ENCODE results near the gene CYB561D2. TPM values are rescaled to one million over a fixed set of nuclear protein-coding genes. Genes with fewer than 3 reads are reported as not detected.

The CYB561D2 gene
- total RNA-seq, 6 donors from 2014 or later: 13.2 to 35.4 (median 26.8) TPM

GRCh38 chr3:50314342-50314741, 36.3 kb upstream of the CYB561D2 start:
- no peak for ATAC-seq (ENCODE audit: low FRiP score in 2 of 2)
- Histone ChIP-seq H3K27ac (peak overlapping the region; percentile 37 to 97 (median 84)), H3K36me3 (peaks cover 13 to 47% (median 24%) of the 10 kb centered on the region in 4 donors), H3K9me3 (no peaks in the 10 kb centered on the region), H3K4me1 (peaks cover 60 to 73% (median 66%) of the 10 kb centered on the region in 4 donors), H3K4me3 (no peak overlapping the region), H3K27me3 (no peaks in the 10 kb centered on the region)
- WGBS, 2 donors: 31 to 52% methylated on average over 3 of the region's 3 CpGs
- DNase-seq: peak in 1 of 2 donors; percentile 78
- TF ChIP-seq POLR2A (IDR thresholded peaks at IDR 0.05): no peak

GRCh38 chr3:50314816-50315215, 35.8 kb upstream of the CYB561D2 start:
- Histone ChIP-seq H3K4me3 (no peak overlapping the region), H3K27ac (peak overlapping the region; percentile 37 to 97 (median 84)), H3K9me3 (no peaks in the 10 kb centered on the region), H3K27me3 (no peaks in the 10 kb centered on the region), H3K36me3 (peaks cover 13 to 51% (median 29%) of the 10 kb centered on the region in 4 donors), H3K4me1 (peaks cover 63 to 73% (median 69%) of the 10 kb centered on the region in 4 donors)
- no peak for DNase-seq
- whole genome bisulfite sequencing, 2 donors: 92 to 97% methylated on average over 4 of the region's 4 CpGs
- ATAC-seq (ENCODE audit: low FRiP score in 2 of 2): no peak
- no peak for TF ChIP-seq EP300 (IDR thresholded peaks at IDR 0.05)
- no peak for TF ChIP-seq POLR2A (IDR thresholded peaks at IDR 0.05)
- no peak for TF ChIP-seq CTCF (IDR thresholded peaks at IDR 0.05)
- TF ChIP-seq POLR2AphosphoS5 (IDR thresholded peaks at IDR 0.05): no peak

GRCh38 chr3:50316657-50317242, 33.9 kb upstream of the CYB561D2 start:
- TF ChIP-seq POLR2A (IDR thresholded peaks at IDR 0.05) (peak in 2 of 4 donors; percentile 35 to 79), POLR2AphosphoS5 (IDR thresholded peaks at IDR 0.05) (peak in 1 of 2 donors; percentile 72), EP300 (IDR thresholded peaks at IDR 0.05) (peak in 1 of 4 donors; percentile 10), CTCF (IDR thresholded peaks at IDR 0.05) (no peak)
- 26 to 48% methylated on average over 8 of the region's 9 CpGs for WGBS, 2 donors
- H3K9me3 ChIP-seq: no peaks in the 10 kb centered on the region
- peaks cover 65 to 77% (median 75%) of the 10 kb centered on the region in 4 donors for H3K4me1 ChIP-seq
- no peaks in the 10 kb centered on the region for H3K27me3 ChIP-seq
- DNase-seq: peak; percentile 82 to 96
- peak overlapping the region; percentile 94 to 97 (median 95) for H3K27ac ChIP-seq
- ATAC-seq (ENCODE audit: low FRiP score in 2 of 2): peak; percentile 10 to 87
- H3K4me3 ChIP-seq: peak overlapping the region in 3 of 4 donors; percentile 65 to 96 (median 79)
- peaks cover 13 to 69% (median 30%) of the 10 kb centered on the region in 4 donors for H3K36me3 ChIP-seq

- Histone ChIP-seq H3K36me3 (peaks cover 13 to 69% (median 30%) of the 10 kb centered on the region in 4 donors), H3K9me3 (no peaks in the 10 kb centered on the region), H3K4me1 (peaks cover 70 to 82% (median 81%) of the 10 kb centered on the region in 4 donors), H3K27me3 (no peaks in the 10 kb centered on the region), H3K27ac (peak overlapping the region; percentile 94 to 97 (median 95)), H3K4me3 (peak overlapping the region in 3 of 4 donors; percentile 65 to 96 (median 79))
- ATAC-seq (ENCODE audit: low FRiP score in 2 of 2) (no peak), DNase-seq (no peak)
- 53 to 90% methylated on average over 2 to 6 of the region's 6 CpGs for WGBS, 2 donors
- TF ChIP-seq POLR2AphosphoS5 (IDR thresholded peaks at IDR 0.05) (no peak), EP300 (IDR thresholded peaks at IDR 0.05) (no peak), POLR2A (IDR thresholded peaks at IDR 0.05) (no peak), CTCF (IDR thresholded peaks at IDR 0.05) (no peak)
Observed at GRCh38 chr3:50317300-50317699, 33.4 kb upstream of the CYB561D2 start.

- ATAC-seq (ENCODE audit: low FRiP score in 2 of 2) (no peak), DNase-seq (peak in 1 of 2 donors; percentile 72)
- H3K36me3 ChIP-seq: peaks cover 13 to 69% (median 30%) of the 10 kb centered on the region in 4 donors
- no peak for TF ChIP-seq POLR2A (IDR thresholded peaks at IDR 0.05)
- no peak for TF ChIP-seq EP300 (IDR thresholded peaks at IDR 0.05)
- no peak for TF ChIP-seq CTCF (IDR thresholded peaks at IDR 0.05)
- TF ChIP-seq POLR2AphosphoS5 (IDR thresholded peaks at IDR 0.05): no peak
- 69% methylated on average over 9 of the region's 11 CpGs; no CpG with 5 or more reads in 1 of the 2 donors for WGBS, 2 donors
- H3K4me3 ChIP-seq: peak overlapping the region; percentile 48 to 96 (median 72)
- H3K9me3 ChIP-seq: no peaks in the 10 kb centered on the region
- H3K4me1 ChIP-seq: peaks cover 77 to 89% (median 88%) of the 10 kb centered on the region in 4 donors
- H3K27ac ChIP-seq: peak overlapping the region; percentile 94 to 97 (median 95)
- H3K27me3 ChIP-seq: no peaks in the 10 kb centered on the region
Observed at GRCh38 chr3:50318163-50318562, 32.5 kb upstream of the CYB561D2 start.

All from upper lobe of left lung (tissue), 6 donors.